ENCODE results near the gene MXD4. TPM values are rescaled to one million over a fixed set of nuclear protein-coding genes. Genes with fewer than 3 reads are reported as not detected.

The MXD4 gene
- total and polyA plus RNA-seq, 2 experiments from 2014 or later, result 30.9 to 70.5 TPM

DNA sequence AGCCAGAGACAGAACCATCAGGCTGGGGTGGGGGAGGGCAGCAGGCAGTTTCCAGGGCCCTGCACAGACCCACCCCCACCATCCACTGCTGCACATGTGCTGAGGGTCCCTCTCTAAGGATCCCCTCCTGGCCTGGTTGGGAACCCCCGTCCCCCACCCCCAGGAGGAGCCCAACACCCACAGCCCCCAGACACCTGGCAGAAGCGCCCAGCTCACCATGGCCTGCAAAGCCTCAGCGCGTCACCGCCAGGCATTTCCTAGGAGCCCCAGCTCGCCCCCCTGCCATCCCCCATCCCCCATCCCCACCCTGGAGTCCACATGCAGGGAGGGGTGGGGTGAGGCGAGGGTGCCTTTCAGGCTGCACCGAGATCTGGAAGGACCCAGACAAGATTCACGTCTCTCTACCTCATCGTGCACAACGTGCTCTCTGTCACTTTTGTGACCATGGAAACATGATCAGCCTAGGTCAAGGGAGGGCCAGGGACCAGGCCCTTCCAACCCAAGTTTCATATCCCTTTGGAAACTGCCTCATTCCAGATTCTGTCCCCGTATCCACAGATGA, 9.3 kb downstream of the MXD4 start:
- no peaks in the 10 kb centered on the region for H3K9me3 ChIP-seq (ENCODE audit: low read depth)
- no peak overlapping the region for H3K9ac ChIP-seq
- H3K36me3 ChIP-seq (ENCODE audit: low read depth), result peaks cover 4% of the 10 kb centered on the region; the same call in 1 of the 2 replicates
- H3K27me3 ChIP-seq (replicated peaks; ENCODE audit: insufficient read depth), result no peaks in the 10 kb centered on the region
- no peak for DNase-seq
- H3K4me2 ChIP-seq (ENCODE audit: unreplicated experiment), result no peak overlapping the region
- 78 to 83% methylated on average over 6 to 12 of the region's 12 CpGs for WGBS, 2 experiments (ENCODE audit: low coverage in 1 of 2, low lambda C conversion rate in 2 of 2, missing lambda C conversion rate in 2 of 2)
- no peaks in the 10 kb centered on the region for H3K9me2 ChIP-seq (ENCODE audit: insufficient read depth)
- H3K27ac ChIP-seq, result no peak overlapping the region
- no peak for TF ChIP-seq EZH2phosphoT487 (IDR thresholded peaks at IDR 0.05; ENCODE audit: insufficient read depth, low read depth)
- no peak for TF ChIP-seq EZH2 (IDR thresholded peaks at IDR 0.05; ENCODE audit: insufficient read depth, poor library complexity, severe bottlenecking)
- no peak overlapping the region for H3K4me3 ChIP-seq
- in situ Hi-C loops (cut with MboI), result no loop called here
- H3F3A ChIP-seq (ENCODE audit: insufficient read depth), result no peaks in the 10 kb centered on the region
- H4K20me1 ChIP-seq (ENCODE audit: insufficient read depth), result no peaks in the 10 kb centered on the region; the same call in 1 of the 2 replicates
- peaks cover 42% of the 10 kb centered on the region for H3K79me2 ChIP-seq (ENCODE audit: insufficient read depth)
- no peak overlapping the region for H2AFZ ChIP-seq
- no peaks in the 10 kb centered on the region for H3K4me1 ChIP-seq (ENCODE audit: insufficient read depth)

GRCh38 chr4:2251795-2252529, 9.9 kb downstream of the MXD4 start:
- Histone ChIP-seq H3K4me1 (ENCODE audit: insufficient read depth) (no peaks in the 10 kb centered on the region), H4K20me1 (ENCODE audit: insufficient read depth) (no peaks in the 10 kb centered on the region; the same call in 1 of the 2 replicates), H3K27me3 (replicated peaks; ENCODE audit: insufficient read depth) (no peaks in the 10 kb centered on the region), H3K4me2 (ENCODE audit: unreplicated experiment) (no peak overlapping the region), H3F3A (ENCODE audit: insufficient read depth) (no peaks in the 10 kb centered on the region), H3K9me3 (ENCODE audit: low read depth) (no peaks in the 10 kb centered on the region), H3K9me2 (ENCODE audit: insufficient read depth) (no peaks in the 10 kb centered on the region), H3K27ac (no peak overlapping the region), H3K79me2 (ENCODE audit: insufficient read depth) (peaks cover 35% of the 10 kb centered on the region), H3K4me3 (no peak overlapping the region), H3K9ac (no peak overlapping the region), H3K36me3 (ENCODE audit: low read depth) (peaks cover 4% of the 10 kb centered on the region; the same call in 1 of the 2 replicates), H2AFZ (no peak overlapping the region)
- TF ChIP-seq EZH2phosphoT487 (IDR thresholded peaks at IDR 0.05; ENCODE audit: insufficient read depth, low read depth) (no peak), EZH2 (IDR thresholded peaks at IDR 0.05; ENCODE audit: insufficient read depth, poor library complexity, severe bottlenecking) (no peak)
- WGBS, 2 experiments (ENCODE audit: low coverage in 1 of 2, low lambda C conversion rate in 2 of 2, missing lambda C conversion rate in 2 of 2), result 95 to 96% methylated on average over 15 to 16 of the region's 16 CpGs
- in situ Hi-C loops (cut with MboI), result no loop called here
- DNase-seq, result no peak

GRCh38 chr4:2251073-2251794, 10.7 kb downstream of the MXD4 start:
- Histone ChIP-seq H3K4me3 (no peak overlapping the region), H3K27me3 (replicated peaks; ENCODE audit: insufficient read depth) (no peaks in the 10 kb centered on the region), H3K36me3 (ENCODE audit: low read depth) (peaks cover 4% of the 10 kb centered on the region; the same call in 1 of the 2 replicates), H3K4me2 (ENCODE audit: unreplicated experiment) (no peak overlapping the region), H3K9me3 (ENCODE audit: low read depth) (no peaks in the 10 kb centered on the region), H3K4me1 (ENCODE audit: insufficient read depth) (no peaks in the 10 kb centered on the region), H3K9ac (no peak overlapping the region), H3F3A (ENCODE audit: insufficient read depth) (no peaks in the 10 kb centered on the region), H3K27ac (no peak overlapping the region), H3K9me2 (ENCODE audit: insufficient read depth) (no peaks in the 10 kb centered on the region), H4K20me1 (ENCODE audit: insufficient read depth) (no peaks in the 10 kb centered on the region; the same call in 1 of the 2 replicates), H2AFZ (no peak overlapping the region), H3K79me2 (ENCODE audit: insufficient read depth) (peaks cover 30% of the 10 kb centered on the region)
- no peak for DNase-seq
- TF ChIP-seq EZH2phosphoT487 (IDR thresholded peaks at IDR 0.05; ENCODE audit: insufficient read depth, low read depth) (no peak), EZH2 (IDR thresholded peaks at IDR 0.05; ENCODE audit: insufficient read depth, poor library complexity, severe bottlenecking) (no peak)
- in situ Hi-C loops (cut with MboI), result no loop called here
- WGBS, 2 experiments (ENCODE audit: low coverage in 1 of 2, low lambda C conversion rate in 2 of 2, missing lambda C conversion rate in 2 of 2), result 93 to 95% methylated on average over 20 to 25 of the region's 25 CpGs

DNA sequence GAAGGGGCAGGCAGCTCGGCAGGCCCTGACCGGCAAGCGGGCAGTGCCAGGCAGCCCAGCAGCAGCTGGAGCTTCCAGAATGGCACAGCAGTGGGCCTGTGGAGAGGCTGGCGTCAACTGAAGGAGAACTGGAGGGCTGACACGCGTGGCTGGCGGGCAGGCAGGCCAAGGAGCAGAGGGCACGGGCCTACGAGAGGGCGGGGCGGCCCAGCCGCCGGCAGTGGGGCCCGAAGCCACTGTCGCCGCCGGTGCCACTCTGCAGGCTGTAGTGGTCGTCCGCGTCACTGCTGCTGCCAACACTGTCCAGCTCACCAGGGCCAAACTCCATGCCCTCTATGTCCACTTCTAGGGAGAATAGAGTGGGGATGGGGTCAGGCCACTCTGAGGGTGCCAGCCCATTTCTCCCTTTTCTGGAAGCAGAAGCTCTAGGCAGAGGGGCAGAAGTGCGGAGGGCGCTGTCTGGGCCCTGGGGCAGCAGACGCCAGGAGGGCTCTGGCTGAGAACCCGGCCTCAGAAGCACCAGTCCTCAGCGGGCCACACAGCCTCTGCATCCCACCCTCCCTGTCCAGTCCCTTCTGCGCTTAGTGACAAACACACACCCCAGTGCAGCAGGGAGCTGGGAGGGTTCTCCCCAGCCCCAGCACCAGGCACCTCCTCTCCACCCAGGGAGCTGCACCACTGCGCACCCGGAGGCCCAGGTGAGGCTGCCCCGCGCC, 11.4 kb downstream of the MXD4 start:
- no peak overlapping the region for H3K4me3 ChIP-seq
- peaks cover 4% of the 10 kb centered on the region; the same call in 1 of the 2 replicates for H3K36me3 ChIP-seq (ENCODE audit: low read depth)
- no peak overlapping the region for H2AFZ ChIP-seq
- no peaks in the 10 kb centered on the region for H3K27me3 ChIP-seq (replicated peaks; ENCODE audit: insufficient read depth)
- no peaks in the 10 kb centered on the region for H3K4me1 ChIP-seq (ENCODE audit: insufficient read depth)
- WGBS, 2 experiments (ENCODE audit: low coverage in 1 of 2, low lambda C conversion rate in 2 of 2, missing lambda C conversion rate in 2 of 2), result 86 to 94% methylated on average over 27 to 30 of the region's 30 CpGs
- no peak overlapping the region for H3K27ac ChIP-seq
- no peak overlapping the region for H3K4me2 ChIP-seq (ENCODE audit: unreplicated experiment)
- H3K9me3 ChIP-seq (ENCODE audit: low read depth), result no peaks in the 10 kb centered on the region
- H3K9ac ChIP-seq, result no peak overlapping the region
- TF ChIP-seq EZH2 (IDR thresholded peaks at IDR 0.05; ENCODE audit: insufficient read depth, poor library complexity, severe bottlenecking) (no peak), EZH2phosphoT487 (IDR thresholded peaks at IDR 0.05; ENCODE audit: insufficient read depth, low read depth) (no peak)
- H4K20me1 ChIP-seq (ENCODE audit: insufficient read depth), result no peaks in the 10 kb centered on the region; the same call in 1 of the 2 replicates
- H3F3A ChIP-seq (ENCODE audit: insufficient read depth), result no peaks in the 10 kb centered on the region
- H3K79me2 ChIP-seq (ENCODE audit: insufficient read depth), result peaks cover 24% of the 10 kb centered on the region
- in situ Hi-C loops (cut with MboI), result no loop called here
- DNase-seq, result no peak
- no peaks in the 10 kb centered on the region for H3K9me2 ChIP-seq (ENCODE audit: insufficient read depth)
